ENCODE results near the gene SUCLG2. TPM values are rescaled to one million over a fixed set of nuclear protein-coding genes. Genes with fewer than 3 reads are reported as not detected.

SUCLG2 gene
- total and polyA plus RNA-seq, 2 of the 4 experiments (the other 2 are of a cell fraction): 26.8 to 34.6 TPM

GRCh38 chr3:67609709-67610108 is 44.7 kb downstream of the SUCLG2 start:
- in situ Hi-C loops (cut with MboI; ENCODE audit: low sequenced_read_pairs): loop anchor here (10.0 kb wide), 1 partner anchor 225 kb away; no protein-coding TSS in a partner anchor
- TF ChIP-seq MAFK (IDR thresholded peaks at IDR 0.05; ENCODE audit: low read depth, low read length): no peak
- TF ChIP-seq RFX5 (IDR thresholded peaks at IDR 0.05; ENCODE audit: low read depth, low read length): no peak
- TF ChIP-seq, protein P1, sequence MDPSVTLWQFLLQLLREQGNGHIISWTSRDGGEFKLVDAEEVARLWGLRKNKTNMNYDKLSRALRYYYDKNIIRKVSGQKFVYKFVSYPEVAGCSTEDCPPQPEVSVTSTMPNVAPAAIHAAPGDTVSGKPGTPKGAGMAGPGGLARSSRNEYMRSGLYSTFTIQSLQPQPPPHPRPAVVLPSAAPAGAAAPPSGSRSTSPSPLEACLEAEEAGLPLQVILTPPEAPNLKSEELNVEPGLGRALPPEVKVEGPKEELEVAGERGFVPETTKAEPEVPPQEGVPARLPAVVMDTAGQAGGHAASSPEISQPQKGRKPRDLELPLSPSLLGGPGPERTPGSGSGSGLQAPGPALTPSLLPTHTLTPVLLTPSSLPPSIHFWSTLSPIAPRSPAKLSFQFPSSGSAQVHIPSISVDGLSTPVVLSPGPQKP (IDR thresholded peaks at IDR 0.05; ENCODE audit: borderline replicate concordance, low read depth, low read length): no peak
- no peak for TF ChIP-seq CHD1 (IDR thresholded peaks at IDR 0.05; ENCODE audit: low read depth, low read length)
- TF ChIP-seq NFE2L2 (IDR thresholded peaks at IDR 0.05; ENCODE audit: low read depth, low read length): no peak
- TF ChIP-seq FOS (IDR thresholded peaks at IDR 0.05; ENCODE audit: low read depth, low read length): no peak
- no peak for TF ChIP-seq RCOR1 (IDR thresholded peaks at IDR 0.05; ENCODE audit: insufficient replicate concordance, low read length)
- TF ChIP-seq BHLHE40 (IDR thresholded peaks at IDR 0.05; ENCODE audit: low read depth, low read length): no peak
- TF ChIP-seq CEBPB (IDR thresholded peaks at IDR 0.05; ENCODE audit: low read depth, low read length): no peak
- TF ChIP-seq RAD21 (IDR thresholded peaks at IDR 0.05; ENCODE audit: low read length): no peak
- H2BK20ac ChIP-seq (ENCODE audit: low read depth, low read length): no peak overlapping the region
- H3K23ac ChIP-seq (ENCODE audit: low read depth, low read length): no peak overlapping the region
- peaks cover 15 to 35% of the 10 kb centered on the region in 2 experiments for H3K79me1 ChIP-seq (ENCODE audit: low read depth in 1 of 2, low read length in 2 of 2)
- no peak overlapping the region for H3K4me3 ChIP-seq (ENCODE audit: insufficient read depth, low read depth, low read length)
- peaks cover 10% of the 10 kb centered on the region for H3K36me3 ChIP-seq (ENCODE audit: control insufficient read depth, insufficient read depth, low read length)
- no peak overlapping the region for H2AFZ ChIP-seq (replicated peaks; ENCODE audit: low read length, poor library complexity)
- H4K5ac ChIP-seq (ENCODE audit: low read depth, low read length): no peak overlapping the region
- no peaks in the 10 kb centered on the region for H3K9me3 ChIP-seq (ENCODE audit: control insufficient read depth, insufficient read depth, low read length)
- POLR2A ChIA-PET (ENCODE audit: unreplicated experiment): no interaction called here
- BruUV-seq (replicated peaks): no TSS peak
- intact Hi-C loops (cut with micrococcal nuclease): loop anchor here (5.0 to 10.0 kb wide), 2 partner anchors 175 to 502 kb away; no protein-coding TSS in a partner anchor
- H3K56ac ChIP-seq (ENCODE audit: extremely low read depth, insufficient read depth, low read length): no peak overlapping the region
- no peak overlapping the region for H3K4me2 ChIP-seq (ENCODE audit: low read depth, low read length)
- peaks cover 3% of the 10 kb centered on the region; the same call in 1 of the 2 replicates for H3K4me1 ChIP-seq (ENCODE audit: control insufficient read depth, insufficient read depth, low read length)
- no peak overlapping the region for H3K14ac ChIP-seq (replicated peaks; ENCODE audit: low read depth, low read length)
- H3K9me1 ChIP-seq (ENCODE audit: insufficient read depth, low read length): peaks cover 5% of the 10 kb centered on the region; the same call in 1 of the 2 replicates
- no peak overlapping the region for H3K27ac ChIP-seq (ENCODE audit: insufficient read depth, low read length)
- no peak overlapping the region for H2AK5ac ChIP-seq (ENCODE audit: low read depth, low read length)
- no peak overlapping the region for H2AK9ac ChIP-seq (replicated peaks; ENCODE audit: low read depth, low read length, poor library complexity)
- H2BK15ac ChIP-seq (ENCODE audit: low read depth, low read length): no peak overlapping the region
- H4K91ac ChIP-seq (ENCODE audit: insufficient read depth, low read depth, low read length): no peak overlapping the region
- ATAC-seq (ENCODE audit: low read depth) (no peak), DNase-seq (no peak)
- no peak overlapping the region for H3K4ac ChIP-seq (ENCODE audit: low read depth, low read length)
- H4K20me1 ChIP-seq (ENCODE audit: insufficient read depth, low read length): no peaks in the 10 kb centered on the region
- no peak overlapping the region for H2BK120ac ChIP-seq (ENCODE audit: low read depth, low read length)
- H3K9ac ChIP-seq (ENCODE audit: low read depth, low read length): no peak overlapping the region
- dilution Hi-C loops (cut with HindIII; ENCODE audit: low sequenced_read_pairs, unreplicated experiment): no loop called here
- H2BK5ac ChIP-seq (ENCODE audit: low read depth, low read length, poor library complexity, severe bottlenecking): no peak overlapping the region
- CTCF ChIA-PET: no interaction called here
- no peaks in the 10 kb centered on the region for H3K27me3 ChIP-seq (ENCODE audit: control insufficient read depth, insufficient read depth, low read length)
- no peak overlapping the region for H4K8ac ChIP-seq (ENCODE audit: low read depth in 2 of 2, low read length in 2 of 2)
- no peak overlapping the region for H3K18ac ChIP-seq (ENCODE audit: low read depth, low read length)

All from IMR-90 (cell line).